ENCODE results near the gene EEA1.

EEA1 gene

GRCh38 chr12:92733181-92733580, 195.9 kb downstream of the EEA1 start:
- TF ChIP-seq SIN3A (IDR thresholded peaks at IDR 0.05; ENCODE audit: borderline replicate concordance, insufficient read depth, low read length) (no peak), FOXP2 (optimal IDR thresholded peaks at IDR 0.05; ENCODE audit: borderline replicate concordance, extremely low read depth, extremely low read length, insufficient read depth) (no peak), TAF1 (IDR thresholded peaks at IDR 0.05; ENCODE audit: borderline replicate concordance, insufficient read depth, low read length) (no peak), POLR2AphosphoS5 (IDR thresholded peaks at IDR 0.05; ENCODE audit: low read depth, low read length) (no peak)

DNA sequence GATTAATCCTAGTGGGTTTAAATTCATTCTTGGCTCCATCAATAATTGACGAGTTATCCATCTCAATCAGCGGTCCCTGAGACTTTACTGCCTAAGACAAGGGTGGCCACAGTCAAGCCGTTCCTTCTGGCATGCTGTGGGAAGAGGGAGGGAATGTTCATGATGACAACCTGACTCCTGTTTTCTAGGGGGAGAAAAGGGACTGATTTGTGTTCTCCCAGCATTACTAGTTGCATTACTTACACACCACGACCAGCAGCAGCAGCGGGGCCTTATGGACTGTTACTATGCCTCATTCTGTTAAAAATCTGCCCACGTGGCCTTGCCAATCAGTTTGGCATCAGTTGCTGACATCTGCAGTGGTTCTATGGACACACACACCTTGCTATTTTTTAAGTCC, 196.4 kb downstream of the EEA1 start:
- TF ChIP-seq SIN3A (IDR thresholded peaks at IDR 0.05; ENCODE audit: borderline replicate concordance, insufficient read depth, low read length) = no peak
- no peak for TF ChIP-seq POLR2AphosphoS5 (IDR thresholded peaks at IDR 0.05; ENCODE audit: low read depth, low read length)
- TF ChIP-seq, protein P1, sequence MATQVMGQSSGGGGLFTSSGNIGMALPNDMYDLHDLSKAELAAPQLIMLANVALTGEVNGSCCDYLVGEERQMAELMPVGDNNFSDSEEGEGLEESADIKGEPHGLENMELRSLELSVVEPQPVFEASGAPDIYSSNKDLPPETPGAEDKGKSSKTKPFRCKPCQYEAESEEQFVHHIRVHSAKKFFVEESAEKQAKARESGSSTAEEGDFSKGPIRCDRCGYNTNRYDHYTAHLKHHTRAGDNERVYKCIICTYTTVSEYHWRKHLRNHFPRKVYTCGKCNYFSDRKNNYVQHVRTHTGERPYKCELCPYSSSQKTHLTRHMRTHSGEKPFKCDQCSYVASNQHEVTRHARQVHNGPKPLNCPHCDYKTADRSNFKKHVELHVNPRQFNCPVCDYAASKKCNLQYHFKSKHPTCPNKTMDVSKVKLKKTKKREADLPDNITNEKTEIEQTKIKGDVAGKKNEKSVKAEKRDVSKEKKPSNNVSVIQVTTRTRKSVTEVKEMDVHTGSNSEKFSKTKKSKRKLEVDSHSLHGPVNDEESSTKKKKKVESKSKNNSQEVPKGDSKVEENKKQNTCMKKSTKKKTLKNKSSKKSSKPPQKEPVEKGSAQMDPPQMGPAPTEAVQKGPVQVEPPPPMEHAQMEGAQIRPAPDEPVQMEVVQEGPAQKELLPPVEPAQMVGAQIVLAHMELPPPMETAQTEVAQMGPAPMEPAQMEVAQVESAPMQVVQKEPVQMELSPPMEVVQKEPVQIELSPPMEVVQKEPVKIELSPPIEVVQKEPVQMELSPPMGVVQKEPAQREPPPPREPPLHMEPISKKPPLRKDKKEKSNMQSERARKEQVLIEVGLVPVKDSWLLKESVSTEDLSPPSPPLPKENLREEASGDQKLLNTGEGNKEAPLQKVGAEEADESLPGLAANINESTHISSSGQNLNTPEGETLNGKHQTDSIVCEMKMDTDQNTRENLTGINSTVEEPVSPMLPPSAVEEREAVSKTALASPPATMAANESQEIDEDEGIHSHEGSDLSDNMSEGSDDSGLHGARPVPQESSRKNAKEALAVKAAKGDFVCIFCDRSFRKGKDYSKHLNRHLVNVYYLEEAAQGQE (IDR thresholded peaks at IDR 0.05; ENCODE audit: insufficient read depth in 1 of 2, low read depth in 2 of 2, low read length in 2 of 2) = no peak
- no peak for TF ChIP-seq FOXP2 (optimal IDR thresholded peaks at IDR 0.05; ENCODE audit: borderline replicate concordance, extremely low read depth, extremely low read length, insufficient read depth)
- no peak for TF ChIP-seq TAF1 (IDR thresholded peaks at IDR 0.05; ENCODE audit: borderline replicate concordance, insufficient read depth, low read length)

DNA sequence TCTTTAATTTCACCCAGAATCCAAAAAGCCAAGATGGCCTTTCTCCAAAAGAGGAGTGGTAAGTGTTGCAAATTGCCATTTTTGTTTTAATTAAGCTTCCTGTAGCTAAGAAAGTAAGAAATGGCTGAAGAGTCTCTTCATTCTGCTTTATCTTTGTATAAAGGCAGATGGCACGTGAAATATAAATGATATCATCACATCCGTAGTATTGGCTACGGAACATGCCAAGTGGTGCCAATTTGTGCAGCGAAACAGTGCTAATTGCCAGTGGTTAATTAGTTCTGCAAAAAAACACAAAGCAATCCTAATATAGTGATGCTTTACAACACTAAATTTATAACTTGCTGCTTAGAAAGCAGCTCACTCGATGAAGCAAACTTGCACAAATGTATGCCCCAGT, 196.9 kb downstream of the EEA1 start:
- TF ChIP-seq, protein P1 (IDR thresholded peaks at IDR 0.05; ENCODE audit: insufficient read depth in 1 of 2, low read depth in 2 of 2, low read length in 2 of 2) = no peak
- TF ChIP-seq TAF1 (IDR thresholded peaks at IDR 0.05; ENCODE audit: borderline replicate concordance, insufficient read depth, low read length) (no peak), POLR2AphosphoS5 (IDR thresholded peaks at IDR 0.05; ENCODE audit: low read depth, low read length) (no peak), FOXP2 (optimal IDR thresholded peaks at IDR 0.05; ENCODE audit: borderline replicate concordance, extremely low read depth, extremely low read length, insufficient read depth) (no peak), SIN3A (IDR thresholded peaks at IDR 0.05; ENCODE audit: borderline replicate concordance, insufficient read depth, low read length) (no peak)

- TF ChIP-seq POLR2AphosphoS5 (IDR thresholded peaks at IDR 0.05; ENCODE audit: low read depth, low read length) (no peak), TAF1 (IDR thresholded peaks at IDR 0.05; ENCODE audit: borderline replicate concordance, insufficient read depth, low read length) (no peak), FOXP2 (optimal IDR thresholded peaks at IDR 0.05; ENCODE audit: borderline replicate concordance, extremely low read depth, extremely low read length, insufficient read depth) (no peak), SIN3A (IDR thresholded peaks at IDR 0.05; ENCODE audit: borderline replicate concordance, insufficient read depth, low read length) (no peak)
- TF ChIP-seq, protein P1 (IDR thresholded peaks at IDR 0.05; ENCODE audit: insufficient read depth in 1 of 2, low read depth in 2 of 2, low read length in 2 of 2) = no peak
Observed at GRCh38 chr12:92730758-92731157, 198.3 kb downstream of the EEA1 start.

GRCh38 chr12:92729773-92730305, 199.3 kb downstream of the EEA1 start:
- TF ChIP-seq, protein P1 (IDR thresholded peaks at IDR 0.05; ENCODE audit: insufficient read depth in 1 of 2, low read depth in 2 of 2, low read length in 2 of 2) = no peak
- no peak for TF ChIP-seq TAF1 (IDR thresholded peaks at IDR 0.05; ENCODE audit: borderline replicate concordance, insufficient read depth, low read length)
- TF ChIP-seq SIN3A (IDR thresholded peaks at IDR 0.05; ENCODE audit: borderline replicate concordance, insufficient read depth, low read length) = no peak
- TF ChIP-seq FOXP2 (optimal IDR thresholded peaks at IDR 0.05; ENCODE audit: borderline replicate concordance, extremely low read depth, extremely low read length, insufficient read depth) = no peak
- no peak for TF ChIP-seq POLR2AphosphoS5 (IDR thresholded peaks at IDR 0.05; ENCODE audit: low read depth, low read length)
